Heart left ventricle (tissue), 16 donors: Measurements from ENCODE around the gene NTM. TPM values are rescaled to one million over a fixed set of nuclear protein-coding genes. Genes with fewer than 3 reads are reported as not detected.

Experiments used
- ATAC-seq, 4 donors: fragments of 200-7000 bp; cut with Tn5 transposase; one replicate each; pipeline ENCODE4 v1.9.1; 2020 to 2022; ENCODE audit warnings: moderate library complexity in 4 of 4, mild to moderate bottlenecking in 3 of 4, moderate number of reproducible peaks in 1 of 4
- DNase-seq, 5 donors: peaks; one replicate each; pipeline ENCODE4 v3.0.0-alpha.2; 2020
- H3K27ac ChIP-seq, 12 donors: fragments of 200-600 bp; sonication (generic) in 4 of 12; one replicate each; pipeline versions ENCODE4 v1.5.0 to v1.8.0; 2016 to 2022; ENCODE audit warnings: mild to moderate bottlenecking in 2 of 12
- H3K27me3 ChIP-seq, 9 donors: fragments of 200-600 bp; sonication (generic) in 2 of 9; one replicate each; pipeline versions ENCODE4 v1.5.1 to v1.8.0; 2016 to 2022; ENCODE audit warnings: mild to moderate bottlenecking in 3 of 9
- H3K36me3 ChIP-seq, 9 donors: fragments of 200-600 bp; sonication (generic) in 2 of 9; one replicate each; pipeline versions ENCODE4 v1.5.0 to v1.8.0; 2018 to 2022; ENCODE audit warnings: mild to moderate bottlenecking in 2 of 9
- H3K4me1 ChIP-seq, 12 donors: fragments of 200-600 bp; sonication (generic) in 4 of 12; one replicate each; pipeline versions ENCODE4 v1.5.0 to v1.8.0; 2016 to 2022; ENCODE audit warnings: mild to moderate bottlenecking in 3 of 12
- H3K4me3 ChIP-seq, 12 donors: fragments of 200-600 bp; sonication (generic) in 4 of 12; one replicate each; pipeline versions ENCODE4 v1.5.0 to v1.8.0; 2017 to 2022; ENCODE audit warnings: mild to moderate bottlenecking in 9 of 12, moderate library complexity in 4 of 12
- H3K9me3 ChIP-seq, 12 donors: fragments of 200-600 bp; sonication (generic) in 4 of 12; one replicate each; pipeline versions ENCODE4 v1.5.0 to v1.8.0; 2016 to 2022; ENCODE audit warnings: mild to moderate bottlenecking in 1 of 12
- POLR2A ChIP-seq, 2 donors: fragments of 450-650 bp; IDR thresholded peaks; one replicate each; pipeline ENCODE4 v1.6.1; 2017; ENCODE audit warnings: antibody characterized with exemption in 2 of 2, mild to moderate bottlenecking in 2 of 2, moderate library complexity in 2 of 2
- WGBS, 4 donors: extraction: QIAGEN DNeasy Blood & Tissue Kit in 2 of 4; methylation state at CpG; one replicate each; pipeline versions ENCODE4 v1.1.5 to v1.1.7; 2013 to 2018; 5-methylcytosine and 5-hydroxymethylcytosine counted together
- intact Hi-C, 10 donors: fragments of 100-400 bp; cut with DNase I; formaldehyde crosslinking; loops; one replicate each; pipeline versions ENCODE4 v1.11.1 to v1.14.2; 2022
- polyA plus RNA-seq, 2 donors: library from polyadenylated mRNA; stranded (reverse); fragments of 200-250 nt; gene quantifications; one replicate each; pipeline ENCODE4 v1.2.3, GENCODE V29; 2013
- total RNA-seq, 9 donors: library from RNA; depleted of rRNA in 2 of 9; stranded (reverse); fragments of >200 nt in 2 of 9; fragmentation: NEBNext Ultra II Directional in 3 of 9; extraction: Animal tissue kit (Norgen Biotek cat#: 25700) in 3 of 9; gene quantifications; one replicate each; pipeline versions ENCODE4 v1.1.0 to v1.2.4, GENCODE V29; 2016 to 2023
- TF ChIP-seq, protein P1 (sequence below), 12 donors: fragments of 200-600 bp; sonication (generic) in 4 of 12; IDR thresholded peaks; one replicate each; pipeline versions ENCODE4 v1.5.0 to v1.8.0; 2018 to 2022; ENCODE audit warnings: antibody characterized with exemption in 12 of 12, mild to moderate bottlenecking in 5 of 12
- donor health status: ischemic (EF 13 %, LVEDD 7.1; RV severe dilation, severe dysfunction).
- donor health status: healthy with polysubstance abuse.
- donor health status: DM: no; HTN: yes; CAD: no.
- donor health status: DM: no; HTN: no; CAD: no.
- donor health status: ischemic (EF 25% LVEDD 6.9; RV normal size, moderate dysfunction).
- donor health status: ischemic (EF 25% LVEDD 5.7; RV mildly dilated, moderate dysfunction).
- donor health status: healthy.
- donor health status: DM: yes; HTN: yes; CAD: no.
- donor health status: ischemic (EF 35%, LVEDD 5.7; RV mildly dilated, moderate dysfunction).
- donor health status: nonischemic (EF 11% LVEDD 7.7; RV severe dilation, severe dysfunction).
- donor health status: DM: yes; HTN: yes; CAD: no.
- donor health status: PGD.
- donor health status: ischemic (EF 29% LVEDD 5.4; RV normal size, mild dysfunction).
- donor health status: nonischemic (EF 23%, LVEDD 6.1; RV moderate dilation, normal function).

The NTM gene
- total and polyA plus RNA-seq, 11 donors, result 0.40 to 7.7 (median 1.5) TPM

- 77 to 79% (median 78%) methylated on average over 7 of the region's 7 CpGs for WGBS, 4 donors
Measured at GRCh38 chr11:131537196-131537595, 166.8 kb downstream of the NTM start.

DNA sequence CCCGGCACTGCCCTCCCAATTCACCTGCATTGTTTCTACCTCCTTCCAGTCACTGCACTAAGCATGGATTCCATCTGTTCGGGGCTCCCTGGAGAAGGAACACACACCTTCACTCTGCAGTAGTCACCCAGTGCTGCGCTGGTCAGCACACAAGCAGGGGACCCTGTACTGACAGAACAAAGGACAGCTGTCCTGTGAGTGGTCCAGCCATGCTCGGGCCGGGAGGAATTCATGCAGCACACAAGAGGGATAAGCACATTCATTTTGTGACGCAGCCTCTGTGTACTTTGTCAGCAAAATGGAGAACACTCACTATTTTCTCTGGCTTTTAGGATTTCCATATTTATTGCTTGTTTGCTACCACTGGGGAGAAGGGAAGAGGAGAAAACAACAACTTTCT lies 167.3 kb downstream of the NTM start:
- Histone ChIP-seq H3K9me3 (peaks cover 0 to 8% (median 0%) of the 10 kb centered on the region in 12 donors), H3K27me3 (peaks cover 0 to 22% (median 0%) of the 10 kb centered on the region in 9 donors), H3K27ac (no peak overlapping the region), H3K4me1 (no peaks in the 10 kb centered on the region), H3K4me3 (no peak overlapping the region), H3K36me3 (no peaks in the 10 kb centered on the region)
- intact Hi-C loops, result no loop called here
- DNase-seq, result no peak
- no peak for TF ChIP-seq POLR2A (IDR thresholded peaks at IDR 0.05)
- TF ChIP-seq, protein P1, sequence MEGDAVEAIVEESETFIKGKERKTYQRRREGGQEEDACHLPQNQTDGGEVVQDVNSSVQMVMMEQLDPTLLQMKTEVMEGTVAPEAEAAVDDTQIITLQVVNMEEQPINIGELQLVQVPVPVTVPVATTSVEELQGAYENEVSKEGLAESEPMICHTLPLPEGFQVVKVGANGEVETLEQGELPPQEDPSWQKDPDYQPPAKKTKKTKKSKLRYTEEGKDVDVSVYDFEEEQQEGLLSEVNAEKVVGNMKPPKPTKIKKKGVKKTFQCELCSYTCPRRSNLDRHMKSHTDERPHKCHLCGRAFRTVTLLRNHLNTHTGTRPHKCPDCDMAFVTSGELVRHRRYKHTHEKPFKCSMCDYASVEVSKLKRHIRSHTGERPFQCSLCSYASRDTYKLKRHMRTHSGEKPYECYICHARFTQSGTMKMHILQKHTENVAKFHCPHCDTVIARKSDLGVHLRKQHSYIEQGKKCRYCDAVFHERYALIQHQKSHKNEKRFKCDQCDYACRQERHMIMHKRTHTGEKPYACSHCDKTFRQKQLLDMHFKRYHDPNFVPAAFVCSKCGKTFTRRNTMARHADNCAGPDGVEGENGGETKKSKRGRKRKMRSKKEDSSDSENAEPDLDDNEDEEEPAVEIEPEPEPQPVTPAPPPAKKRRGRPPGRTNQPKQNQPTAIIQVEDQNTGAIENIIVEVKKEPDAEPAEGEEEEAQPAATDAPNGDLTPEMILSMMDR (IDR thresholded peaks at IDR 0.05), result no peak
- WGBS, 4 donors, result 29 to 42% (median 37%) methylated on average over 6 of the region's 6 CpGs
- ATAC-seq, result no peak

More at GRCh38 chr11:131537196-131537595, 166.8 kb downstream of the NTM start:
- ATAC-seq (no peak), DNase-seq (no peak)
- intact Hi-C loops, result no loop called here
- TF ChIP-seq POLR2A (IDR thresholded peaks at IDR 0.05), result no peak
- TF ChIP-seq, protein P1 (IDR thresholded peaks at IDR 0.05), result no peak
- H3K4me3 ChIP-seq, result no peak overlapping the region
- H3K27me3 ChIP-seq, result peaks cover 0 to 22% (median 0%) of the 10 kb centered on the region in 9 donors
- H3K36me3 ChIP-seq, result no peaks in the 10 kb centered on the region
- peaks cover 0 to 8% (median 0%) of the 10 kb centered on the region in 12 donors for H3K9me3 ChIP-seq
- no peak overlapping the region for H3K27ac ChIP-seq
- no peaks in the 10 kb centered on the region for H3K4me1 ChIP-seq

GRCh38 chr11:131538322-131538721 lies 167.9 kb downstream of the NTM start:
- Histone ChIP-seq H3K36me3 (no peaks in the 10 kb centered on the region), H3K27me3 (peaks cover 0 to 22% (median 0%) of the 10 kb centered on the region in 9 donors), H3K27ac (no peak overlapping the region), H3K4me1 (no peaks in the 10 kb centered on the region), H3K4me3 (no peak overlapping the region), H3K9me3 (peaks cover 0 to 8% (median 0%) of the 10 kb centered on the region in 12 donors)
- DNase-seq, result no peak
- 58 to 65% (median 61%) methylated on average over 6 of the region's 6 CpGs for WGBS, 4 donors
- no peak for TF ChIP-seq POLR2A (IDR thresholded peaks at IDR 0.05)
- TF ChIP-seq, protein P1 (IDR thresholded peaks at IDR 0.05), result no peak
- intact Hi-C loops, result no loop called here
- no peak for ATAC-seq

DNA sequence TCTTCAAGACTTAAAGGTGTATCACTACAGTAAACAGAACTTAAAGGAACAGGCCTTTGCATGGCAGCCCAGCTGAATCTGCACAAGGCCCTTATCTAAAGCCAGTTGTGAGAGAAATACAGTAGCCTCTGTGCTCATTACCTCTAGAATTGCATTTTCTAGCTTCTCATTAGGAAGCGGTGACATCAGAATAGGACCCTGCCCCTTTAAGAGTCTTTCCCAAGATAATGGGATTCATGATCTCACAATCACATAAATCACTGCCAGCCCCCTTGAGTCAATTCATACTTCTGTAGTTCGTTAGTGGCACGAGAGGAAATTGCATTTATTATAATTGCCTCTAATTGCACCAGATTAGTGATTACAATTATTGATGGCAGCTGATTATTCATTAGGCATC lies 170.3 kb downstream of the NTM start:
- intact Hi-C loops, result no loop called here
- 76 to 90% (median 85%) methylated on average over 3 of the region's 3 CpGs for WGBS, 4 donors

More for the DNA sequence above, 170.3 kb downstream of the NTM start:
- Histone ChIP-seq H3K4me1 (no peaks in the 10 kb centered on the region), H3K36me3 (no peaks in the 10 kb centered on the region), H3K27ac (no peak overlapping the region), H3K4me3 (no peak overlapping the region), H3K27me3 (peaks cover 0 to 29% (median 0%) of the 10 kb centered on the region in 9 donors), H3K9me3 (peaks cover 0 to 8% (median 0%) of the 10 kb centered on the region in 12 donors)
- ATAC-seq, result no peak
- no peak for TF ChIP-seq POLR2A (IDR thresholded peaks at IDR 0.05)
- TF ChIP-seq, protein P1 (IDR thresholded peaks at IDR 0.05), result no peak
- no peak for DNase-seq
